ENCODE data around the gene PARVA. TPM values are rescaled to one million over a fixed set of nuclear protein-coding genes. Genes with fewer than 3 reads are reported as not detected.

PARVA gene
- total and polyA plus RNA-seq, 4 donors: 3.1 to 11.7 (median 11.2) TPM

DNA sequence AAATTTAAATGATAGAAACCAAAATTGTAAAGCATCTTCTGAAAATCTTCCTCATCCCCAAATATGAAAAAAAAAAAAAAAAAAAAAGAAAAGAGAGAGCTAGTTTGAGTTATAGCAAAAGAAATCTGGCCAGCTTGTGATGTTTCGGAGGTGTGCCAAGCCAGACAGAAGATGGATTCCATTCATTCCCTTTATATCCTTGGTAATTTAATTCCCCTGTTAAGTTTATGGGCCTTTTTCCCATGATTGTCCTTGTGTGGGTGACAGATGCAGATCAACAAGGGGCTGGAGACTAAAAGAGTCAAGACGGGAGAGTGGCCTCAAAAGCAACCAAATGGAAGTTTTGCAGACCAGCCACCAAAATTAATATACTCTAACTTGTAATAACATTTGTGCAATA is 47.6 kb upstream of the PARVA start:
- Histone ChIP-seq H3K27ac (ENCODE audit: low read depth in 1 of 2, low read length in 2 of 2) (no peak overlapping the region), H3K36me3 (ENCODE audit: control insufficient read depth in 4 of 4, insufficient read depth in 3 of 4, low read depth in 1 of 4, low read length in 3 of 4) (no peaks in the 10 kb centered on the region), H3K4me1 (ENCODE audit: control insufficient read depth in 4 of 4, insufficient read depth in 4 of 4, low read length in 3 of 4) (peaks cover 0 to 7% (median 0%) of the 10 kb centered on the region in 4 donors), H3K4me3 (ENCODE audit: low read depth in 1 of 3, low read length in 3 of 3) (no peak overlapping the region), H3K27me3 (ENCODE audit: control insufficient read depth in 4 of 4, insufficient read depth in 4 of 4, low read length in 3 of 4) (no peaks in the 10 kb centered on the region), H3K9me3 (ENCODE audit: control insufficient read depth in 4 of 4, low read length in 3 of 4) (no peaks in the 10 kb centered on the region), H3K9ac (ENCODE audit: low read depth in 1 of 2, low read length in 2 of 2) (no peak overlapping the region)
- no peak for TF ChIP-seq EGR1 (IDR thresholded peaks at IDR 0.05; ENCODE audit: low read depth in 2 of 2)
- no peak for TF ChIP-seq FOXA1 (IDR thresholded peaks at IDR 0.05)
- TF ChIP-seq, protein P1, sequence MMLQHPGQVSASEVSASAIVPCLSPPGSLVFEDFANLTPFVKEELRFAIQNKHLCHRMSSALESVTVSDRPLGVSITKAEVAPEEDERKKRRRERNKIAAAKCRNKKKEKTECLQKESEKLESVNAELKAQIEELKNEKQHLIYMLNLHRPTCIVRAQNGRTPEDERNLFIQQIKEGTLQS (IDR thresholded peaks at IDR 0.05): no peak
- TF ChIP-seq GABPA (IDR thresholded peaks at IDR 0.05 in 1 of 2, conservative IDR thresholded peaks at IDR 0.05 in 1 of 2): no peak
- TF ChIP-seq TAF1 (conservative IDR thresholded peaks at IDR 0.05): no peak
- TF ChIP-seq, protein P2, sequence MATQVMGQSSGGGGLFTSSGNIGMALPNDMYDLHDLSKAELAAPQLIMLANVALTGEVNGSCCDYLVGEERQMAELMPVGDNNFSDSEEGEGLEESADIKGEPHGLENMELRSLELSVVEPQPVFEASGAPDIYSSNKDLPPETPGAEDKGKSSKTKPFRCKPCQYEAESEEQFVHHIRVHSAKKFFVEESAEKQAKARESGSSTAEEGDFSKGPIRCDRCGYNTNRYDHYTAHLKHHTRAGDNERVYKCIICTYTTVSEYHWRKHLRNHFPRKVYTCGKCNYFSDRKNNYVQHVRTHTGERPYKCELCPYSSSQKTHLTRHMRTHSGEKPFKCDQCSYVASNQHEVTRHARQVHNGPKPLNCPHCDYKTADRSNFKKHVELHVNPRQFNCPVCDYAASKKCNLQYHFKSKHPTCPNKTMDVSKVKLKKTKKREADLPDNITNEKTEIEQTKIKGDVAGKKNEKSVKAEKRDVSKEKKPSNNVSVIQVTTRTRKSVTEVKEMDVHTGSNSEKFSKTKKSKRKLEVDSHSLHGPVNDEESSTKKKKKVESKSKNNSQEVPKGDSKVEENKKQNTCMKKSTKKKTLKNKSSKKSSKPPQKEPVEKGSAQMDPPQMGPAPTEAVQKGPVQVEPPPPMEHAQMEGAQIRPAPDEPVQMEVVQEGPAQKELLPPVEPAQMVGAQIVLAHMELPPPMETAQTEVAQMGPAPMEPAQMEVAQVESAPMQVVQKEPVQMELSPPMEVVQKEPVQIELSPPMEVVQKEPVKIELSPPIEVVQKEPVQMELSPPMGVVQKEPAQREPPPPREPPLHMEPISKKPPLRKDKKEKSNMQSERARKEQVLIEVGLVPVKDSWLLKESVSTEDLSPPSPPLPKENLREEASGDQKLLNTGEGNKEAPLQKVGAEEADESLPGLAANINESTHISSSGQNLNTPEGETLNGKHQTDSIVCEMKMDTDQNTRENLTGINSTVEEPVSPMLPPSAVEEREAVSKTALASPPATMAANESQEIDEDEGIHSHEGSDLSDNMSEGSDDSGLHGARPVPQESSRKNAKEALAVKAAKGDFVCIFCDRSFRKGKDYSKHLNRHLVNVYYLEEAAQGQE (IDR thresholded peaks at IDR 0.05): no peak
- no peak for TF ChIP-seq NR2F2 (IDR thresholded peaks at IDR 0.05)
- TF ChIP-seq, protein P3, sequence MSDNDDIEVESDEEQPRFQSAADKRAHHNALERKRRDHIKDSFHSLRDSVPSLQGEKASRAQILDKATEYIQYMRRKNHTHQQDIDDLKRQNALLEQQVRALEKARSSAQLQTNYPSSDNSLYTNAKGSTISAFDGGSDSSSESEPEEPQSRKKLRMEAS (IDR thresholded peaks at IDR 0.05): no peak
- no peak for TF ChIP-seq HNF4G (IDR thresholded peaks at IDR 0.05)
- no peak for TF ChIP-seq SP1 (IDR thresholded peaks at IDR 0.05)
- TF ChIP-seq, protein P4, sequence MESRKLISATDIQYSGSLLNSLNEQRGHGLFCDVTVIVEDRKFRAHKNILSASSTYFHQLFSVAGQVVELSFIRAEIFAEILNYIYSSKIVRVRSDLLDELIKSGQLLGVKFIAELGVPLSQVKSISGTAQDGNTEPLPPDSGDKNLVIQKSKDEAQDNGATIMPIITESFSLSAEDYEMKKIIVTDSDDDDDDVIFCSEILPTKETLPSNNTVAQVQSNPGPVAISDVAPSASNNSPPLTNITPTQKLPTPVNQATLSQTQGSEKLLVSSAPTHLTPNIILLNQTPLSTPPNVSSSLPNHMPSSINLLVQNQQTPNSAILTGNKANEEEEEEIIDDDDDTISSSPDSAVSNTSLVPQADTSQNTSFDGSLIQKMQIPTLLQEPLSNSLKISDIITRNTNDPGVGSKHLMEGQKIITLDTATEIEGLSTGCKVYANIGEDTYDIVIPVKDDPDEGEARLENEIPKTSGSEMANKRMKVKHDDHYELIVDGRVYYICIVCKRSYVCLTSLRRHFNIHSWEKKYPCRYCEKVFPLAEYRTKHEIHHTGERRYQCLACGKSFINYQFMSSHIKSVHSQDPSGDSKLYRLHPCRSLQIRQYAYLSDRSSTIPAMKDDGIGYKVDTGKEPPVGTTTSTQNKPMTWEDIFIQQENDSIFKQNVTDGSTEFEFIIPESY (IDR thresholded peaks at IDR 0.05): no peak
- WGBS: 91% methylated on average over 2 of the region's 2 CpGs
- no peak for DNase-seq (ENCODE audit: low spot score)

DNA sequence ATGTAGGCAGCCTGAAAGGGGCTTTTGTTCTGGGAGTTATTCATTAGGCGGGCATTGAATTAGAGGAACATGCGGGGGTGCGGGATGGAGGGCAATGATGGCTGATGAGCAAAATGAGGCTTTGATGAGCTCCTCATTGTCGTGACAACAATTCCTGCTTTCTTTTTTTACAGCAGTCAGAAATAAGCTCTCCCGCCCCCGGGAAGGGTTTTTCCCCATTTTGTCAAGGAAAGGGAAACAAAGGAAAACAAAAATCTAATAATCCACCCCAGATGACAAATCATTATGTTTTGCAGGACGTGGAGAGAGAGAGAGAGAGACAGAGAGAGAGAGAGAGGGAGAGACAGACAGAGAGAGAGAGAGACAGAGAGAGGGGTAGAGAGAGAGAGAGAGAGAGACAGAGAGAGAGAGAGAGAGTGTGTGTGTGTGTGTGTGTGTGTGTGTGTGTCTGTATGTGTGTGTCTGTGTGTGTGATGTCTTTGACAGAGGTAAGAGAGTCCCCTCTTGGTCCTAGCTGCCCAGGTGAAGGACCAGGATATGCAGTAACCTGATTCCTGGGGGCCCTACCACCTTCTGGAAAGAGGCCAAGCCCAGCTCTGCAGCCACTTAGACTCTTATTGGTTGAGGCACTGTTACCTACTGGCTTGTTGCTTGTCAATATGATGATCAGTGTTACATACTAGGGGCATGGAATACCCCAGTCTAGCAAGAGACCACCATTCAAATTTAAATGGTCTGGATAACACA is 46.7 kb upstream of the PARVA start:
- Histone ChIP-seq H3K9me3 (ENCODE audit: control insufficient read depth in 4 of 4, low read length in 3 of 4) (no peaks in the 10 kb centered on the region), H3K27me3 (ENCODE audit: control insufficient read depth in 4 of 4, insufficient read depth in 4 of 4, low read length in 3 of 4) (no peaks in the 10 kb centered on the region), H3K4me1 (ENCODE audit: control insufficient read depth in 4 of 4, insufficient read depth in 4 of 4, low read length in 3 of 4) (peaks cover 0 to 7% (median 0%) of the 10 kb centered on the region in 4 donors), H3K4me3 (ENCODE audit: low read depth in 1 of 3, low read length in 3 of 3) (no peak overlapping the region), H3K36me3 (ENCODE audit: control insufficient read depth in 4 of 4, insufficient read depth in 3 of 4, low read depth in 1 of 4, low read length in 3 of 4) (no peaks in the 10 kb centered on the region), H3K9ac (ENCODE audit: low read depth in 1 of 2, low read length in 2 of 2) (no peak overlapping the region), H3K27ac (ENCODE audit: low read depth in 1 of 2, low read length in 2 of 2) (no peak overlapping the region)
- no peak for TF ChIP-seq FOXA1 (IDR thresholded peaks at IDR 0.05)
- TF ChIP-seq TAF1 (conservative IDR thresholded peaks at IDR 0.05): no peak
- TF ChIP-seq HNF4G (IDR thresholded peaks at IDR 0.05): no peak
- TF ChIP-seq GABPA (IDR thresholded peaks at IDR 0.05 in 1 of 2, conservative IDR thresholded peaks at IDR 0.05 in 1 of 2): no peak
- TF ChIP-seq, protein P2 (IDR thresholded peaks at IDR 0.05): no peak
- TF ChIP-seq FOXA2 (IDR thresholded peaks at IDR 0.05): no peak
- no peak for TF ChIP-seq NR2F2 (IDR thresholded peaks at IDR 0.05)
- TF ChIP-seq, protein P5, sequence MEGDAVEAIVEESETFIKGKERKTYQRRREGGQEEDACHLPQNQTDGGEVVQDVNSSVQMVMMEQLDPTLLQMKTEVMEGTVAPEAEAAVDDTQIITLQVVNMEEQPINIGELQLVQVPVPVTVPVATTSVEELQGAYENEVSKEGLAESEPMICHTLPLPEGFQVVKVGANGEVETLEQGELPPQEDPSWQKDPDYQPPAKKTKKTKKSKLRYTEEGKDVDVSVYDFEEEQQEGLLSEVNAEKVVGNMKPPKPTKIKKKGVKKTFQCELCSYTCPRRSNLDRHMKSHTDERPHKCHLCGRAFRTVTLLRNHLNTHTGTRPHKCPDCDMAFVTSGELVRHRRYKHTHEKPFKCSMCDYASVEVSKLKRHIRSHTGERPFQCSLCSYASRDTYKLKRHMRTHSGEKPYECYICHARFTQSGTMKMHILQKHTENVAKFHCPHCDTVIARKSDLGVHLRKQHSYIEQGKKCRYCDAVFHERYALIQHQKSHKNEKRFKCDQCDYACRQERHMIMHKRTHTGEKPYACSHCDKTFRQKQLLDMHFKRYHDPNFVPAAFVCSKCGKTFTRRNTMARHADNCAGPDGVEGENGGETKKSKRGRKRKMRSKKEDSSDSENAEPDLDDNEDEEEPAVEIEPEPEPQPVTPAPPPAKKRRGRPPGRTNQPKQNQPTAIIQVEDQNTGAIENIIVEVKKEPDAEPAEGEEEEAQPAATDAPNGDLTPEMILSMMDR (IDR thresholded peaks at IDR 0.05; ENCODE audit: low read depth, low read length, missing input control): no peak
- DNase-seq (ENCODE audit: low spot score): no peak
- 78% methylated on average over 7 of the region's 7 CpGs for WGBS

Data from liver (tissue), 9 donors.